ENCODE measurements around the gene PPP1R11. TPM values are rescaled to one million over a fixed set of nuclear protein-coding genes. Genes with fewer than 3 reads are reported as not detected.

Gene PPP1R11
- total RNA-seq, 1 donor from 2014 or later, result 52.3 TPM

- no peak for DNase-seq
- Mint-ChIP-seq H3K36me3 (ENCODE audit: unreplicated experiment) (peaks cover 11% of the 10 kb centered on the region), H3K4me1 (ENCODE audit: low read depth, unreplicated experiment) (peaks cover 2% of the 10 kb centered on the region), H3K27ac (ENCODE audit: unreplicated experiment) (no peak overlapping the region), H3K9me3 (ENCODE audit: unreplicated experiment) (peaks cover 7% of the 10 kb centered on the region), H3K4me3 (ENCODE audit: unreplicated experiment) (no peak overlapping the region), H3K27me3 (ENCODE audit: unreplicated experiment) (peaks cover 14% of the 10 kb centered on the region)
- TF ChIP-seq CTCF (IDR thresholded peaks at IDR 0.05; ENCODE audit: partially characterized antibody, unreplicated experiment), result no peak
These were observed 10.2 kb downstream of the PPP1R11 start for GRCh38 chr6:30077218-30077617.

GRCh38 chr6:30087876-30088275 lies 20.9 kb downstream of the PPP1R11 start:
- Mint-ChIP-seq H3K9me3 (ENCODE audit: unreplicated experiment) (peaks cover 6% of the 10 kb centered on the region), H3K27me3 (ENCODE audit: unreplicated experiment) (peaks cover 3% of the 10 kb centered on the region), H3K4me1 (ENCODE audit: low read depth, unreplicated experiment) (no peaks in the 10 kb centered on the region), H3K36me3 (ENCODE audit: unreplicated experiment) (peaks cover 5% of the 10 kb centered on the region), H3K27ac (ENCODE audit: unreplicated experiment) (no peak overlapping the region), H3K4me3 (ENCODE audit: unreplicated experiment) (no peak overlapping the region)
- DNase-seq, result no peak
- no peak for TF ChIP-seq CTCF (IDR thresholded peaks at IDR 0.05; ENCODE audit: partially characterized antibody, unreplicated experiment)

GRCh38 chr6:30091577-30092381 lies 24.8 kb downstream of the PPP1R11 start:
- H3K4me3 Mint-ChIP-seq (ENCODE audit: unreplicated experiment), result no peak overlapping the region
- H3K36me3 Mint-ChIP-seq (ENCODE audit: unreplicated experiment), result no peaks in the 10 kb centered on the region
- H3K4me1 Mint-ChIP-seq (ENCODE audit: low read depth, unreplicated experiment), result peaks cover 5% of the 10 kb centered on the region
- peaks cover 2% of the 10 kb centered on the region for H3K9me3 Mint-ChIP-seq (ENCODE audit: unreplicated experiment)
- no peak for DNase-seq
- H3K27ac Mint-ChIP-seq (ENCODE audit: unreplicated experiment), result no peak overlapping the region
- peaks cover 4% of the 10 kb centered on the region for H3K27me3 Mint-ChIP-seq (ENCODE audit: unreplicated experiment)
- TF ChIP-seq CTCF (IDR thresholded peaks at IDR 0.05; ENCODE audit: partially characterized antibody, unreplicated experiment), result no peak

- H3K4me3 Mint-ChIP-seq (ENCODE audit: unreplicated experiment), result no peak overlapping the region
- no peak for DNase-seq
- peaks cover 5% of the 10 kb centered on the region for H3K4me1 Mint-ChIP-seq (ENCODE audit: low read depth, unreplicated experiment)
- no peak for TF ChIP-seq CTCF (IDR thresholded peaks at IDR 0.05; ENCODE audit: partially characterized antibody, unreplicated experiment)
- H3K27ac Mint-ChIP-seq (ENCODE audit: unreplicated experiment), result no peak overlapping the region
- no peaks in the 10 kb centered on the region for H3K36me3 Mint-ChIP-seq (ENCODE audit: unreplicated experiment)
- H3K27me3 Mint-ChIP-seq (ENCODE audit: unreplicated experiment), result peaks cover 7% of the 10 kb centered on the region
- H3K9me3 Mint-ChIP-seq (ENCODE audit: unreplicated experiment), result peaks cover 2% of the 10 kb centered on the region
These were observed 26.0 kb downstream of the PPP1R11 start for GRCh38 chr6:30092852-30093543.

All from glutamatergic neuron (in vitro differentiated cells).